ENCODE data around the gene SCARF2. TPM values are rescaled to one million over a fixed set of nuclear protein-coding genes. Genes with fewer than 3 reads are reported as not detected.

Gene SCARF2
- total RNA-seq, 1 experiment from 2014 or later = 26.3 TPM

GRCh38 chr22:20440637-20441591 lies 3.3 kb upstream of the SCARF2 start:
- H3K36me3 Mint-ChIP-seq = no peaks in the 10 kb centered on the region
- peaks cover 29% of the 10 kb centered on the region for H3K27me3 Mint-ChIP-seq (ENCODE audit: low read depth)
- TF ChIP-seq ARID4B (CRISPR knock-in tag; IDR thresholded peaks at IDR 0.05; ENCODE audit: borderline replicate concordance) = no peak
- TF ChIP-seq, protein P1, sequence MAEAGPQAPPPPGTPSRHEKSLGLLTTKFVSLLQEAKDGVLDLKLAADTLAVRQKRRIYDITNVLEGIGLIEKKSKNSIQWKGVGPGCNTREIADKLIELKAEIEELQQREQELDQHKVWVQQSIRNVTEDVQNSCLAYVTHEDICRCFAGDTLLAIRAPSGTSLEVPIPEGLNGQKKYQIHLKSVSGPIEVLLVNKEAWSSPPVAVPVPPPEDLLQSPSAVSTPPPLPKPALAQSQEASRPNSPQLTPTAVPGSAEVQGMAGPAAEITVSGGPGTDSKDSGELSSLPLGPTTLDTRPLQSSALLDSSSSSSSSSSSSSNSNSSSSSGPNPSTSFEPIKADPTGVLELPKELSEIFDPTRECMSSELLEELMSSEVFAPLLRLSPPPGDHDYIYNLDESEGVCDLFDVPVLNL (CRISPR knock-in tag; IDR thresholded peaks at IDR 0.05; ENCODE audit: borderline replicate concordance, low read depth) = no peak
- no peak for TF ChIP-seq TCF7 (CRISPR knock-in tag; IDR thresholded peaks at IDR 0.05; ENCODE audit: low read depth)
- TF ChIP-seq RORB (CRISPR knock-in tag; IDR thresholded peaks at IDR 0.05) = no peak
- TF ChIP-seq ZNF232 (CRISPR knock-in tag; IDR thresholded peaks at IDR 0.05) = no peak
- TF ChIP-seq, protein P2, sequence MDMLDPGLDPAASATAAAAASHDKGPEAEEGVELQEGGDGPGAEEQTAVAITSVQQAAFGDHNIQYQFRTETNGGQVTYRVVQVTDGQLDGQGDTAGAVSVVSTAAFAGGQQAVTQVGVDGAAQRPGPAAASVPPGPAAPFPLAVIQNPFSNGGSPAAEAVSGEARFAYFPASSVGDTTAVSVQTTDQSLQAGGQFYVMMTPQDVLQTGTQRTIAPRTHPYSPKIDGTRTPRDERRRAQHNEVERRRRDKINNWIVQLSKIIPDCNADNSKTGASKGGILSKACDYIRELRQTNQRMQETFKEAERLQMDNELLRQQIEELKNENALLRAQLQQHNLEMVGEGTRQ (CRISPR knock-in tag; IDR thresholded peaks at IDR 0.05) = no peak
- no peak for TF ChIP-seq TEAD4 (CRISPR knock-in tag; IDR thresholded peaks at IDR 0.05)
- ATAC-seq (no peak), DNase-seq (ENCODE audit: low spot score) (no peak)
- ChIA-PET POLR2A (interaction anchor here (0.6 to 1.1 kb wide), 2 partner anchors 23 to 298 kb away, joined by 3 to 8 read pairs; no protein-coding TSS in a partner anchor), CTCF (interaction anchor here (1.3 to 1.7 kb wide), 2 partner anchors 16 to 23 kb away, joined by 5 to 8 read pairs; no protein-coding TSS in a partner anchor)
- no peak overlapping the region for H3K27ac Mint-ChIP-seq
- peaks cover 16% of the 10 kb centered on the region for H3K4me1 Mint-ChIP-seq
- H3K4me3 Mint-ChIP-seq = no peak overlapping the region
- no peaks in the 10 kb centered on the region for H3K9me3 Mint-ChIP-seq

GRCh38 chr22:20439928-20440575 lies 2.4 kb upstream of the SCARF2 start:
- H3K27me3 Mint-ChIP-seq (ENCODE audit: low read depth) = peaks cover 38% of the 10 kb centered on the region
- POLR2A ChIA-PET = interaction anchor here (0.6 kb wide), 1 partner anchor 299 kb away, joined by 8 read pairs; no protein-coding TSS in a partner anchor
- H3K4me3 Mint-ChIP-seq = no peak overlapping the region
- no peaks in the 10 kb centered on the region for H3K9me3 Mint-ChIP-seq
- no peak for ATAC-seq
- H3K4me1 Mint-ChIP-seq = peaks cover 21% of the 10 kb centered on the region
- no peak overlapping the region for H3K27ac Mint-ChIP-seq
- CTCF ChIA-PET = interaction anchor here (0.8 to 2.6 kb wide), 5 partner anchors 9 to 57 kb away, joined by 5 to 21 read pairs (median 8); no protein-coding TSS in a partner anchor
- DNase-seq (ENCODE audit: low spot score) = no peak
- H3K36me3 Mint-ChIP-seq = no peaks in the 10 kb centered on the region
- TF ChIP-seq, protein P3, sequence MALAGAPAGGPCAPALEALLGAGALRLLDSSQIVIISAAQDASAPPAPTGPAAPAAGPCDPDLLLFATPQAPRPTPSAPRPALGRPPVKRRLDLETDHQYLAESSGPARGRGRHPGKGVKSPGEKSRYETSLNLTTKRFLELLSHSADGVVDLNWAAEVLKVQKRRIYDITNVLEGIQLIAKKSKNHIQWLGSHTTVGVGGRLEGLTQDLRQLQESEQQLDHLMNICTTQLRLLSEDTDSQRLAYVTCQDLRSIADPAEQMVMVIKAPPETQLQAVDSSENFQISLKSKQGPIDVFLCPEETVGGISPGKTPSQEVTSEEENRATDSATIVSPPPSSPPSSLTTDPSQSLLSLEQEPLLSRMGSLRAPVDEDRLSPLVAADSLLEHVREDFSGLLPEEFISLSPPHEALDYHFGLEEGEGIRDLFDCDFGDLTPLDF (CRISPR knock-in tag; IDR thresholded peaks at IDR 0.05) = no peak
- TF ChIP-seq HMGXB4 (CRISPR knock-in tag; IDR thresholded peaks at IDR 0.05) = no peak
- TF ChIP-seq, protein P4, sequence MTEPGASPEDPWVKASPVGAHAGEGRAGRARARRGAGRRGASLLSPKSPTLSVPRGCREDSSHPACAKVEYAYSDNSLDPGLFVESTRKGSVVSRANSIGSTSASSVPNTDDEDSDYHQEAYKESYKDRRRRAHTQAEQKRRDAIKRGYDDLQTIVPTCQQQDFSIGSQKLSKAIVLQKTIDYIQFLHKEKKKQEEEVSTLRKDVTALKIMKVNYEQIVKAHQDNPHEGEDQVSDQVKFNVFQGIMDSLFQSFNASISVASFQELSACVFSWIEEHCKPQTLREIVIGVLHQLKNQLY (CRISPR knock-in tag; IDR thresholded peaks at IDR 0.05) = no peak
- TF ChIP-seq ZNF121 (CRISPR knock-in tag; IDR thresholded peaks at IDR 0.05) = no peak
- no peak for TF ChIP-seq TEAD4 (CRISPR knock-in tag; IDR thresholded peaks at IDR 0.05)
- no peak for TF ChIP-seq ZNF671 (CRISPR knock-in tag; IDR thresholded peaks at IDR 0.05)
- no peak for TF ChIP-seq PRDM15 (CRISPR knock-in tag; IDR thresholded peaks at IDR 0.05)
- no peak for TF ChIP-seq GTF2I (CRISPR knock-in tag; conservative IDR thresholded peaks at IDR 0.05)
- TF ChIP-seq, protein P5, sequence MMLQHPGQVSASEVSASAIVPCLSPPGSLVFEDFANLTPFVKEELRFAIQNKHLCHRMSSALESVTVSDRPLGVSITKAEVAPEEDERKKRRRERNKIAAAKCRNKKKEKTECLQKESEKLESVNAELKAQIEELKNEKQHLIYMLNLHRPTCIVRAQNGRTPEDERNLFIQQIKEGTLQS (CRISPR knock-in tag; conservative IDR thresholded peaks at IDR 0.05) = no peak

Measured in WTC11 (cell line).